Neural cell (in vitro differentiated cells): ENCODE measurements around the gene TRIM8. TPM values are rescaled to one million over a fixed set of nuclear protein-coding genes. Genes with fewer than 3 reads are reported as not detected.

Source experiments
- H2AFZ ChIP-seq: fragments of 200-600, 300-800 bp; sonication (generic), shearing (Covaris generic); 2 replicates; pipeline ENCODE4 v1.6.0; 2014; ENCODE audit warnings: low read depth, mild to moderate bottlenecking, antibody characterized with exemption, low read length, moderate library complexity
- H3F3A ChIP-seq: fragments of 200-600 bp; shearing (Covaris generic); 2 replicates; pipeline ENCODE4 v1.6.1; 2016; ENCODE audit warnings: mild to moderate bottlenecking, moderate library complexity, mixed read lengths, antibody characterized with exemption, low read length; ENCODE audit not compliant: insufficient read depth, poor library complexity, severe bottlenecking
- H3K27ac ChIP-seq: fragments of 200-600, 300-800 bp; sonication (generic), shearing (Covaris generic); 2 replicates; pipeline ENCODE4 v1.5.1; 2014; ENCODE audit warnings: mild to moderate bottlenecking, low read length, moderate library complexity
- H3K27me3 ChIP-seq: fragments of 300-800, 200-600 bp; sonication (generic), shearing (Covaris generic); 2 replicates; pipeline ENCODE4 v1.6.0; 2014; ENCODE audit warnings: mild to moderate bottlenecking, low read depth, low read length, moderate library complexity; ENCODE audit not compliant: insufficient read depth
- H3K36me3 ChIP-seq: fragments of 300-800, 200-600 bp; sonication (generic), shearing (Covaris generic); 2 replicates; pipeline ENCODE4 v1.5.1; 2014; ENCODE audit warnings: mild to moderate bottlenecking, antibody characterized with exemption, low read length, moderate library complexity; ENCODE audit not compliant: insufficient read depth
- H3K4me2 ChIP-seq: fragments of 300-800, 200-600 bp; sonication (generic), shearing (Covaris generic); 2 replicates; pipeline ENCODE4 v1.6.0; 2014; ENCODE audit warnings: mild to moderate bottlenecking, low read length
- H3K4me3 ChIP-seq: fragments of 300-800, 200-600 bp; sonication (generic), shearing (Covaris generic); 2 replicates; pipeline ENCODE4 v1.5.1; 2014; ENCODE audit warnings: mild to moderate bottlenecking, low read length, moderate library complexity
- H3K79me2 ChIP-seq: fragments of 200-600 bp; shearing (Covaris generic); replicated peaks from 2 replicates; pipeline ENCODE4 v1.6.0; 2014; ENCODE audit warnings: mild to moderate bottlenecking, low read length, moderate library complexity; ENCODE audit not compliant: insufficient read depth
- H3K9ac ChIP-seq: fragments of 300-800, 200-600 bp; sonication (generic), shearing (Covaris generic); 2 replicates; pipeline ENCODE4 v1.6.1; 2016; ENCODE audit warnings: mild to moderate bottlenecking, low read length, mixed read lengths
- H3K9me2 ChIP-seq: fragments of 200-600 bp; shearing (Covaris generic); 2 replicates; pipeline ENCODE4 v1.6.1; 2016; ENCODE audit warnings: mild to moderate bottlenecking, low read length, mixed read lengths; ENCODE audit not compliant: insufficient read depth
- H3K9me3 ChIP-seq: fragments of 200-600, 300-800 bp; sonication (generic), shearing (Covaris generic); 2 replicates; pipeline ENCODE4 v1.6.1; 2016; ENCODE audit warnings: mild to moderate bottlenecking, mixed run types, low read length, moderate library complexity, mixed read lengths
- H4K20me1 ChIP-seq: fragments of 200-600 bp; shearing (Covaris generic); 2 replicates; pipeline ENCODE4 v1.6.1; 2016; ENCODE audit warnings: mild to moderate bottlenecking, mixed run types; ENCODE audit not compliant: insufficient read depth
- EZH2 ChIP-seq: fragments of 200-600, 300-800 bp; shearing (Covaris generic), sonication (generic); IDR thresholded peaks from 2 replicates; pipeline ENCODE4 v1.6.1; 2014; ENCODE audit warnings: antibody characterized with exemption, low read length, borderline replicate concordance, mild to moderate bottlenecking; ENCODE audit not compliant: insufficient read depth, poor library complexity, severe bottlenecking
- POLR2AphosphoS5 ChIP-seq: IDR thresholded peaks from 2 replicates; pipeline ENCODE4 v1.6.1; 2012
- RAD21 ChIP-seq: fragments of 450-650 bp; conservative IDR thresholded peaks from 2 replicates; pipeline ENCODE4 v1.6.1; 2014; ENCODE audit warnings: antibody characterized with exemption, mild to moderate bottlenecking, moderate library complexity
- SMC3 ChIP-seq: fragments of 450-650 bp; conservative IDR thresholded peaks from 2 replicates; pipeline ENCODE4 v1.6.1; 2014; ENCODE audit warnings: antibody characterized with exemption, mild to moderate bottlenecking, moderate library complexity; ENCODE audit not compliant: poor library complexity
- TAF1 ChIP-seq: IDR thresholded peaks from 2 replicates; pipeline ENCODE4 v1.6.1; 2012; ENCODE audit warnings: low read depth
- polyA plus RNA-seq: library from polyadenylated mRNA; depleted of rRNA; stranded (reverse); fragments of >200 nt; gene quantifications from 2 replicates; pipeline ENCODE4 v1.2.3, GENCODE V29; 2014
- TF ChIP-seq, protein P1 (sequence below): IDR thresholded peaks from 2 replicates; pipeline ENCODE4 v1.6.1; 2012; ENCODE audit warnings: borderline replicate concordance
- TF ChIP-seq, protein P2 (sequence below): fragments of 450-650 bp; IDR thresholded peaks from 2 replicates; pipeline ENCODE4 v1.5.1; 2014; ENCODE audit warnings: antibody characterized with exemption, mild to moderate bottlenecking, moderate library complexity; ENCODE audit not compliant: poor library complexity, severe bottlenecking

The TRIM8 gene
- polyA plus RNA-seq, 1 donor from 2014 or later: 47.5 TPM

DNA sequence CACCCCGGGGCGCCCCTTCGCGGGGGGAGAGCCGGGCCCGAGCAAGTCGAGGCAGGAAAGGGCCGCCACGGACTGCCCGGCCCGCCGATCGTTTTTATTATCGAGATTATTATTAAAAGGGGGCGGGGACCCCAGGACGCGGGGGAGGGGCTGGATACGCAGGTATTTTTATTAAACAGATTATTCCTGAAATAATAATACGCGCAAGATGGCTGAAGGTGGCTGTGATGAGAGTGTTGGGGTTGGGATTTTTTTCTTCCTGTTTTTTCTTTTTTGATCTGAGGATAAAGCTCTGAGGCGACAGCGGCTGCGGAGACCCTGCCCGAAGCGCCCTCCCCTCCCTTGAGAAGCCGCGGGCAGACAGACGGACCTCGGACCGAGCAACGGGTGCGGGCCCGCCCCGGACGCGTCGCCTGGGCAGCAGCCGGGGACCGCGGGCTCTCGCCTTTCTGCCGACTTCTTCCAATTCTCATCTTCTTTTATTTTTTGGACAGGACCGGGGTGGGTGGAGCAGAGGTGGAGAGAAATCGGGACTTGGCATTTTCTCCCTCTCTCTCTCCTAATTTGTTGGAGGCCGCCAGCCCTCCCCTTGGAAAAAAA lies 1.4 kb upstream of the TRIM8 start:
- H3K79me2 ChIP-seq: peaks cover 47% of the 10 kb centered on the region
- peak overlapping the region; percentile 97 for H3K4me3 ChIP-seq
- peak overlapping the region; percentile 99 for H3K27ac ChIP-seq
- TF ChIP-seq, protein P1, sequence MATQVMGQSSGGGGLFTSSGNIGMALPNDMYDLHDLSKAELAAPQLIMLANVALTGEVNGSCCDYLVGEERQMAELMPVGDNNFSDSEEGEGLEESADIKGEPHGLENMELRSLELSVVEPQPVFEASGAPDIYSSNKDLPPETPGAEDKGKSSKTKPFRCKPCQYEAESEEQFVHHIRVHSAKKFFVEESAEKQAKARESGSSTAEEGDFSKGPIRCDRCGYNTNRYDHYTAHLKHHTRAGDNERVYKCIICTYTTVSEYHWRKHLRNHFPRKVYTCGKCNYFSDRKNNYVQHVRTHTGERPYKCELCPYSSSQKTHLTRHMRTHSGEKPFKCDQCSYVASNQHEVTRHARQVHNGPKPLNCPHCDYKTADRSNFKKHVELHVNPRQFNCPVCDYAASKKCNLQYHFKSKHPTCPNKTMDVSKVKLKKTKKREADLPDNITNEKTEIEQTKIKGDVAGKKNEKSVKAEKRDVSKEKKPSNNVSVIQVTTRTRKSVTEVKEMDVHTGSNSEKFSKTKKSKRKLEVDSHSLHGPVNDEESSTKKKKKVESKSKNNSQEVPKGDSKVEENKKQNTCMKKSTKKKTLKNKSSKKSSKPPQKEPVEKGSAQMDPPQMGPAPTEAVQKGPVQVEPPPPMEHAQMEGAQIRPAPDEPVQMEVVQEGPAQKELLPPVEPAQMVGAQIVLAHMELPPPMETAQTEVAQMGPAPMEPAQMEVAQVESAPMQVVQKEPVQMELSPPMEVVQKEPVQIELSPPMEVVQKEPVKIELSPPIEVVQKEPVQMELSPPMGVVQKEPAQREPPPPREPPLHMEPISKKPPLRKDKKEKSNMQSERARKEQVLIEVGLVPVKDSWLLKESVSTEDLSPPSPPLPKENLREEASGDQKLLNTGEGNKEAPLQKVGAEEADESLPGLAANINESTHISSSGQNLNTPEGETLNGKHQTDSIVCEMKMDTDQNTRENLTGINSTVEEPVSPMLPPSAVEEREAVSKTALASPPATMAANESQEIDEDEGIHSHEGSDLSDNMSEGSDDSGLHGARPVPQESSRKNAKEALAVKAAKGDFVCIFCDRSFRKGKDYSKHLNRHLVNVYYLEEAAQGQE: peak; percentile 38
- TF ChIP-seq TAF1: peak; percentile 46
- no peak for TF ChIP-seq EZH2
- no peak for TF ChIP-seq RAD21
- peaks cover 10% of the 10 kb centered on the region for H4K20me1 ChIP-seq
- H3F3A ChIP-seq: no peaks in the 10 kb centered on the region
- peak overlapping the region; percentile 48 for H3K4me2 ChIP-seq
- H3K9ac ChIP-seq: peak overlapping the region; percentile 99
- no peaks in the 10 kb centered on the region for H3K9me3 ChIP-seq
- no peaks in the 10 kb centered on the region for H3K36me3 ChIP-seq
- H2AFZ ChIP-seq: peak overlapping the region; percentile 27
- no peaks in the 10 kb centered on the region for H3K27me3 ChIP-seq
- no peaks in the 10 kb centered on the region for H3K9me2 ChIP-seq

DNA sequence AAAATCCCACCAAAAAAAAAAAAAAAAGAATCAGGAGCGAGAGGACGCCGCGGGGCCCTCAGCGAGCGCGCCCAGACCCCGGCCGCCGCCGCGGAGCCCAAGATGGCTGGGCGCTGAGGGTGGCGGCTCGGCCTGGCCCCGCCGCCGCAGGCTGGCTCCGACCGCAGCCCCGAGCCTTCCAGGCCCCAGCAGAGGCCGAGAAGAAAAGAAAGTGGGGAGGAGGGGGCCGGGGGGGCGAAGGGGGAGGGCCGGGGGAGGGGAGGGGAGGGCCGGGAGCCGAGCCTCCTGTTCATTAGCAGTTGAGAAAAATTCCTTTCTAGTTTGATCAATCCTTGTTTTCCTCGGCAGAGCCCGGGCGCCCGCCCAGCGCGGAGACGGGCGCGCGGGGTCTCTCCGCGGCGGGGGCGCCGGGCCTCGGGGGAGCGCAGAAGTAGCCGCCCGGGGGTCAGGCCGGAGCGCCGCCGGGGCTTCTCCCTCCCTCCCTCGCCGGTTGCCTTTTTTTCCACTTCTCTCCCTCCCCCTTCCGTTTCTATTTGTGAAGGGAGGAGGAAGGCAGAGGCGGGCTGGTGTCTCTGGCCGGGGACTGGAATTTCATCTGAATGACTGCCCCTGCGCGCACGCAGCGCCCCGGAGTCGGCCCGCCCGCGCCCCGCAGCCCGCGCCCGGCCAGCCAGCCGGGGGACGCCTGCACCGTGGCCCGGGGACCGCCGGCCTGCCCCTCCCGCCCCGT lies 778 bp upstream of the TRIM8 start:
- Histone ChIP-seq H3K9ac (peak overlapping the region; percentile 99), H3F3A (no peaks in the 10 kb centered on the region), H3K9me3 (no peaks in the 10 kb centered on the region), H2AFZ (no peak overlapping the region), H3K4me3 (peak overlapping the region; percentile 97), H3K36me3 (no peaks in the 10 kb centered on the region), H3K79me2 (peaks cover 53% of the 10 kb centered on the region), H3K9me2 (no peaks in the 10 kb centered on the region), H4K20me1 (peaks cover 14% of the 10 kb centered on the region), H3K4me2 (peak overlapping the region; percentile 48), H3K27me3 (no peaks in the 10 kb centered on the region), H3K27ac (peak overlapping the region; percentile 99)
- TF ChIP-seq RAD21 (no peak), POLR2AphosphoS5 (no peak), SMC3 (no peak)
- TF ChIP-seq, protein P2, sequence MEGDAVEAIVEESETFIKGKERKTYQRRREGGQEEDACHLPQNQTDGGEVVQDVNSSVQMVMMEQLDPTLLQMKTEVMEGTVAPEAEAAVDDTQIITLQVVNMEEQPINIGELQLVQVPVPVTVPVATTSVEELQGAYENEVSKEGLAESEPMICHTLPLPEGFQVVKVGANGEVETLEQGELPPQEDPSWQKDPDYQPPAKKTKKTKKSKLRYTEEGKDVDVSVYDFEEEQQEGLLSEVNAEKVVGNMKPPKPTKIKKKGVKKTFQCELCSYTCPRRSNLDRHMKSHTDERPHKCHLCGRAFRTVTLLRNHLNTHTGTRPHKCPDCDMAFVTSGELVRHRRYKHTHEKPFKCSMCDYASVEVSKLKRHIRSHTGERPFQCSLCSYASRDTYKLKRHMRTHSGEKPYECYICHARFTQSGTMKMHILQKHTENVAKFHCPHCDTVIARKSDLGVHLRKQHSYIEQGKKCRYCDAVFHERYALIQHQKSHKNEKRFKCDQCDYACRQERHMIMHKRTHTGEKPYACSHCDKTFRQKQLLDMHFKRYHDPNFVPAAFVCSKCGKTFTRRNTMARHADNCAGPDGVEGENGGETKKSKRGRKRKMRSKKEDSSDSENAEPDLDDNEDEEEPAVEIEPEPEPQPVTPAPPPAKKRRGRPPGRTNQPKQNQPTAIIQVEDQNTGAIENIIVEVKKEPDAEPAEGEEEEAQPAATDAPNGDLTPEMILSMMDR: no peak
- TF ChIP-seq, protein P1: no peak
